Muscle of leg (tissue), 11 donors: ENCODE results near the gene COL8A1. TPM values are rescaled to one million over a fixed set of nuclear protein-coding genes. Genes with fewer than 3 reads are reported as not detected.

ENCODE experiments used
- DNase-seq: peaks from one replicate; pipeline ENCODE4 v3.0.0; 2013
- H3K27ac ChIP-seq: one replicate; pipeline ENCODE4 v1.5.1; 2013; ENCODE audit warnings: mild to moderate bottlenecking, low read length, control low read depth
- H3K27me3 ChIP-seq: one replicate; pipeline ENCODE4 v1.6.1; 2013; ENCODE audit warnings: low read length; ENCODE audit not compliant: control insufficient read depth, insufficient read depth
- H3K36me3 ChIP-seq: one replicate; pipeline ENCODE4 v1.6.1; 2013; ENCODE audit warnings: low read length; ENCODE audit not compliant: control insufficient read depth, insufficient read depth
- H3K4me1 ChIP-seq: one replicate; pipeline ENCODE4 v1.6.1; 2013; ENCODE audit warnings: low read length; ENCODE audit not compliant: control insufficient read depth, insufficient read depth
- H3K4me3 ChIP-seq: one replicate; pipeline ENCODE4 v1.5.1; 2013; ENCODE audit warnings: low read length, control low read depth
- H3K9me3 ChIP-seq: replicated peaks from 2 replicates; pipeline ENCODE4 v1.6.1; 2013; ENCODE audit warnings: low read depth, low read length; ENCODE audit not compliant: control insufficient read depth
- WGBS: methylation state at CpG from one replicate; pipeline ENCODE4 v1.1.5; 2013; ENCODE audit warnings: missing lambda C conversion rate; ENCODE audit not compliant: insufficient coverage; 5-methylcytosine and 5-hydroxymethylcytosine counted together
- polyA plus RNA-seq, 8 donors: library from polyadenylated mRNA; unstranded; fragments of 120-200 nt; gene quantifications; one replicate each; pipeline versions ENCODE4 v1.2.1 to v1.2.3, GENCODE V29; 2013; ENCODE audit warnings: inconsistent platforms in 1 of 8, low replicate concordance in 1 of 8; ENCODE audit not compliant: insufficient read length in 8 of 8, insufficient read depth in 1 of 8
- total RNA-seq: library from RNA; stranded (reverse); fragments of 120-200 nt; gene quantifications from one replicate; pipeline ENCODE4 v1.2.4, GENCODE V29; 2013

COL8A1 gene
- total and polyA plus RNA-seq, 9 donors: 0.44 to 3.7 (median 1.2) TPM

DNA sequence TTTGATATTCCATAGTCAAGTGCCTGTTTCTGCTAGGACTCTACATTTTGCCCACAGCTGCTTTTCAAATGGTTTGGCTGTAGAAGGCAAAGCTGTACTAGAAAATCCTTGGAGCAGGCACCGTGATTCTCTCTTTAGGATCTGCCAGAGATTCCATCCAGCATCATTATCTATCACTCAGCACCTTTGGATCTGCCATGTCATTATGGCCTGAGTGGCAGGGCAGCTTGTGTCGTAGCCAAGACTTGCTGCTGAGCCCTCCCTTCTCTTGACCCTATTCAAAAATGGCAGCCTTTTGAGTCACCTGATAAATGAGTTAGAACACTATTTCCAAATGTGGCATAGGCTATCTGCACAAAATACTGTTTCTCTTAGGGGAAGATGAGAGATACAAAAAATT, 171.2 kb downstream of the COL8A1 start:
- Histone ChIP-seq H3K4me3 (no peak overlapping the region), H3K9me3 (peaks cover 11% of the 10 kb centered on the region), H3K27ac (no peak overlapping the region), H3K27me3 (no peaks in the 10 kb centered on the region), H3K36me3 (no peaks in the 10 kb centered on the region), H3K4me1 (no peaks in the 10 kb centered on the region)
- DNase-seq: no peak
- 82% methylated on average over 2 of the region's 2 CpGs for WGBS

DNA sequence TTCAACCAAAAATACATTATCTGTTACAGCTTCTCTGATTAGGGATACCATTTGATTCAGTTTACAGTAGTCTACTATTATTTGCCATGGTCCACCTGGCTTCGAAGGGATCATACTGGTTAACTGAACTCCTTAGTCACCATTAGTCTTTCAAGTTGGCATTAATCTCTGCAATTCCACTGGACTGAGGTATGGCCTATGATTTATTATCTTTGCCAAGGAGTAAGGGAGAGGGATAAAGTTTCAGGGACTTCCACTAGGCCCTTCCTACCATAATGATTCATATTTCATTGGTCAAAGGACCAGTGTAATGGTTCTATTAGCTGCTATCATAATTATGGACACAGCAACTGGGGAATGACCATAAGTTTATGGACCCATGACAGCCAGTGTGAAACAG, 172.0 kb downstream of the COL8A1 start:
- H3K36me3 ChIP-seq: no peaks in the 10 kb centered on the region
- no peak overlapping the region for H3K27ac ChIP-seq
- no peak overlapping the region for H3K4me3 ChIP-seq
- H3K4me1 ChIP-seq: no peaks in the 10 kb centered on the region
- peaks cover 3% of the 10 kb centered on the region for H3K9me3 ChIP-seq
- WGBS: no CpG with 5 or more reads among the region's 1 CpG
- H3K27me3 ChIP-seq: no peaks in the 10 kb centered on the region
- DNase-seq: no peak

DNA sequence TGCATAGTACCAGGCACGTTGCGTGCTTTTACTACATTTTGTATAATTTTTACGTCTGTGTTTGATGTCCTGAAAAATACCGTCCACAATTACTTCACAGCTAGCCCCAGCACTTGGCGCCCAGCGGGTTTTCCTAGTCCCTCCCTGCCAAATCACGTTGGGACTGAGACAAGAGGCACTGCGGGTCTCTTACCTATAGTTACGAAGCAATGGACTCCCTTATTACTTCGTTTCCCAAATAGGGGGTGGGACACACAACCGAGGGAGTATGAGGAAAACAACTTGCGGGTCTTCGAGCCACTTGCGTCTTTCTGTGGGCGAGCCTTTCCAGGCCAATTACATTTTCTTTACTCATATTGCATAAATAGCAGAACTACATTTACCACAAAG, 178.6 kb downstream of the COL8A1 start:
- DNase-seq: peak; percentile 62
- H3K9me3 ChIP-seq: no peaks in the 10 kb centered on the region
- 0% methylated on average over 9 of the region's 15 CpGs for WGBS
- H3K36me3 ChIP-seq: no peaks in the 10 kb centered on the region
- no peaks in the 10 kb centered on the region for H3K27me3 ChIP-seq
- H3K4me1 ChIP-seq: peaks cover 3% of the 10 kb centered on the region
- peak overlapping the region; percentile 82 for H3K4me3 ChIP-seq
- H3K27ac ChIP-seq: peak overlapping the region; percentile 90

DNA sequence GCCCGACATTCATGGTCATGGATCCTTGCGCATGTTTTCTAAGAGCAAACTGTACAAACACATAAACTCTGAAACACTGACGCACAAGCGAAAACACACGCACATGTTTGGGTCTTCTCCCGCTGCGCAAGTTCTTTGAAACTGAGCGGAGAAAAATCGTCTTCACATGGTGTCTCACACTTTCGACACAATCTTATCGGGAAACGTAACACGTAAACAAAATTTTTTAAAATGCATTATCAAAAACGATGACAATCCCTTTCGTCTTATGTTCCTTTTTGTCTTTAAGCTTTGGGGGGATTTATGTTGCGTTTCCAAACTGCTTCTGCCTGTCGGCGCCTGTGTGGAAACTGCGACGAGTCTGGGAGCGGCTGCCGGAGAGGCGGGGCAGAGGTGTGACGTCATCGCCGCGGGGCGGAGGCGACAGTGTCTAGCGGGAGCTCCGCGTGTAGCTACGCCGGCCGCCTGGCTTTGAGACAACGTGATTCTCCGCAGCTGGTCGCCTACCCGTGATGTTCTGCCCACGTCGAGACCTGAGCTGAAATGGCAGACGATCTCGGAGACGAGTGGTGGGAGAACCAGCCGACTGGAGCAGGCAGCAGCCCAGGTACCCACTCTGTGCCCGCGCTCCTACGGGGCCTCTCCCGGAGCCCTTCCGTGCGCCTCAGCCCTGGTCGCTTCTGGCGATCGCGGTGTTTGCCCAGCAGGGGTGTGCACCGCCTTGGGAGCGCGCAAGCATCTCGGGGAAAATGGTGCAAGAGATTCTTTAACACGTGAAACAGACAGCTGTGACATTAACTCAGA, 179.2 kb downstream of the COL8A1 start, which contains the start of gene CMSS1:
Gene CMSS1 (plus strand): TSS at position 426 of the 804 bp plus-strand sequence.
- no peaks in the 10 kb centered on the region for H3K36me3 ChIP-seq
- peak within 1 kb of the TSS; percentile 82 for H3K4me3 ChIP-seq
- WGBS: under 1% methylated on average over 49 of the region's 60 CpGs
- DNase-seq: peak; percentile 95
- no peaks in the 10 kb centered on the region for H3K27me3 ChIP-seq
- H3K9me3 ChIP-seq: no peaks in the 10 kb centered on the region
- H3K4me1 ChIP-seq: peaks cover 3% of the 10 kb centered on the region
- H3K27ac ChIP-seq: peak within 1 kb of the TSS; percentile 90

DNA sequence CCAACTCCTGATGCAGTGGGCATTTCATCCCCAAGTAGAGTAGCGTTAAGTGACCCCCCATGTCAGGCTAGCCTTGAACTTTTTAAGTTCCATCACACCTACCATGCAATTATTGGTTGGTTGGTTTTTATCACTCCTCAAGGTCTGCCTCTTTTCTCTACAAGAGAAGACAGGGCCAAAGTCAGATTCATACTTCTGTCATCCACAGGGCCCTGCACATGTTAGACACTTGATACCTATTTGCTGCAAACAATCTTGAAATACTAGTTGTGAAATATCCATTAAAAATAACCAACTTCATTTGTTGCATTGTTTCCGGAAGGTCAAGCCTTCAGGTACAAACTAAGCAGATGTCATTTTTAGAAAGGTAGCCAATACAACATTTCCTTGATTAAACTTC, 180.4 kb downstream of the COL8A1 start:
- Histone ChIP-seq H3K4me1 (peaks cover 3% of the 10 kb centered on the region), H3K27ac (no peak overlapping the region), H3K9me3 (no peaks in the 10 kb centered on the region), H3K27me3 (no peaks in the 10 kb centered on the region), H3K4me3 (no peak overlapping the region), H3K36me3 (no peaks in the 10 kb centered on the region)
- WGBS: no CpG with 5 or more reads among the region's 2 CpGs
- DNase-seq: no peak

DNA sequence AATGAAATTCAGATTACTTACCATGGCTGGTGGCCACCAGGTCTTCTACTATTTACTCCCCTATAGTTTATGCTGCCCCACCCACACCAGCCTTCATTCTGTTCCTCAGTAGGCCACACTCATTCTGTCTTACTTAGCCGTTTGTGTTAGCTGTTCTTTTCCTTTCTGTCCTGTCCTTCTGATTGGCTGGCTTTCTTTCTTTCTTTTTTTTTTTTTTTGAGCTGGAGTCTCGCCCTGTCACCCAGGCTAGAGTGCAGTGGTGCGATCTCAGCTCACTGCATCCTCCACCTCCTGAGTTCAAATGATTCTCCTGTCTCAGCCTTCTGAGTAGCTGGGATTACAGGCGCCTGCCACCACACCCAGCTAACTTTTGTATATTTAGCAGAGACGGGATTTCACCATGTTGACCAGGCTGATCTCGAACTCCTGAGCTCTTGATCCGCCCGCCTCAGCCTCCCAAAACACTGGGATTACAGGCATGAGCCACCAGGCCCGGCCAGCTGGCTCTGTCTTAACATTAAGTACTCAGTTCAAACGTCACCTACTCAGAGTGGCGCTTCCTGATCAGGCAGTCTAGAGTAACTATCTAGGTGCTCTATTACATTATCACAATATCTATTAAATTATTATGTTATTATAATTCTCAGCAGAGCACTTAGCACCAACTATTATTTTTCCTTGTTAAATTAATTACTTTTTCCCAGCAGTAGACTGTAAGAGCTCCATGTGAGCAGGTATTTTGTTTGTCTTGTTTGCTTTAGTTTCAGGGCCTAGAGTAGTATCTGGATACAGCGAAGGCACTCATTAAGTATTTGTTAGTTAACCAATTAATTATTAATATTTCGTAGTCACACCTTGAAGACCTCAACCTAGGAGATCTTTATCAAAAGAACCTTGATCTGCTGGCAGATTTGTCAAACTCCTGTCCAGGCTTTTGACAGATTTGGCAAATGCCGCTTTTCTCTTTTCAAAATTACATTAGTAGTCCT, 185.6 kb downstream of the COL8A1 start:
- Histone ChIP-seq H3K36me3 (peaks cover 3% of the 10 kb centered on the region), H3K27ac (no peak overlapping the region), H3K4me3 (no peak overlapping the region), H3K9me3 (no peaks in the 10 kb centered on the region), H3K4me1 (no peaks in the 10 kb centered on the region), H3K27me3 (no peaks in the 10 kb centered on the region)
- 74% methylated on average over 7 of the region's 14 CpGs for WGBS
- DNase-seq: no peak

DNA sequence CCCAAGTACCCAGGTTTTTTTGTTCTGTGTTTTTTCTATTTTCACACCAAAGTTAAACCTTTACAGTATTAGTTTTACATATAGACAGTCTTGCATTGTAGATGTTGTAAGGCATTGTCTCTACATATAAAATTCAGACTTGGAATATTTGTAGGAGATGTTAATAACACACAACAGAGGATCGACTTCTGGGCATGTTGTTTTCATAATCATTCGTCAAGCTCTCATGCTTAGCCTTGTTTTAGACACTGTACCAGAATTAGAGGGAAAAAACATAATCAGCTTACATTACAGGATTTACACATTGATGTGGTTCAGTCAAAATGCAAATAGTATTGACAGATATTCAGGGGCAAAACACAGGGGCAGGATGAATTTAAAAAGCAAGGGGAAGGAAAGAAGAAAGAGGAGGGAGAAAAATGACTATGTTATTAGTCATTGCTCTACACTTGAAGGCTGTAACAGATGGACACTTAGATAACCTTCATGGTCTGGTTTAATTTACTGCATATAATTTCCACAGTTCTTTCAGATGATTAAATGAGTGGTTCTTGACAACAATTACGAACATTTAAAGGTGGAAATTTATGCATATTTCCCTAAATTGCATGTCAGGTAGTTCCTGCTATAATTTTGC, 186.7 kb downstream of the COL8A1 start:
- Histone ChIP-seq H3K27me3 (no peaks in the 10 kb centered on the region), H3K27ac (no peak overlapping the region), H3K9me3 (no peaks in the 10 kb centered on the region), H3K4me1 (no peaks in the 10 kb centered on the region), H3K36me3 (peaks cover 5% of the 10 kb centered on the region), H3K4me3 (no peak overlapping the region)
- no peak for DNase-seq
- WGBS: no CpG with 5 or more reads among the region's 3 CpGs

DNA sequence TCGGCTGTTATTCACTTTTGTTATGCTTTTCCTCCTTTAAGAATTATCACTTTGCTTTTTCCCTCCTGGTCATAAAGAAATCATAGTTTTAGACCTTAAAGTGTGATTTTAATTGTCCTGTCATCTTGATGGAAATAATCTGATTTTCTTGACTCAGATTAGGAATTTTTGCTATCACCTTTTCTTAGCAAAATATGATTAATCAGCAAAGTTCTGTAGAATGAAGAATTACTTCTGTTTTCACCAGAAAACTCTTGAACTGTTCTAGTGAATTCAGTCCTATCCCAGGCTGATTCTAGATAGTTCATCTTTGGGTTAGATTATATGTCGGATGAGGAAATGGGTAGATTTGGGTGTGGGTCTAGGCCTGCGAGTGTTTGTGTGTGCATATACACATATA, 191.4 kb downstream of the COL8A1 start:
- Histone ChIP-seq H3K4me1 (no peaks in the 10 kb centered on the region), H3K27me3 (no peaks in the 10 kb centered on the region), H3K36me3 (peaks cover 7% of the 10 kb centered on the region), H3K27ac (no peak overlapping the region), H3K4me3 (no peak overlapping the region), H3K9me3 (no peaks in the 10 kb centered on the region)
- WGBS: no CpG with 5 or more reads among the region's 3 CpGs
- DNase-seq: no peak

DNA sequence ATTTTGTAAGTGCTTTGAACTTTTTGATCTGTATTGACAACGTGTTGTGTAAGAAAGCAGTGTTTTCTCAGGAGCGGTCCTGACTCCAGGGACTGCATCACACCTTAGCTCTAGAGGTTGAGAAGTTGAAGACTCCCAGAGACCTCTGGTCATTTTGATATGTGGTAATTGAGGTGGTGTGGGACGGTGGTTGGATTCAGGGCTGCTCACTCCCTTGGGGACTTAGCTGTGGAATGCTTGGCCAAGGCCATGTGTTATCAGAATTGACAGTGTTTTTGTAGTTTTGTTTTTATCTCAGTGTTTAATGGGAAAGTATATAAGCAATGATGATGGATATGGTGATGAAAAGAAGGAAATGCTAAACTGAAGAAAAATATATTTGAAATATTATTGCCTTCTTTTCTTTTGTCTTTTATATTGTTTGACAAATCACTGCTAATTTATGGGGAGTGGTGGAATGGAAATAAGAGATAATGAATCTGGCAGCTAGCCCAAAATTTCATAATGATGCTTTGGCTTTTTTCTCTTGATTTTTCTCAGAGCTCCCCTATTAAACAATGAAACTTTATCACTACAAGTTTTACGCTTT, 195.3 kb downstream of the COL8A1 start:
- 40% methylated on average over 1 of the region's 4 CpGs for WGBS
- H3K4me1 ChIP-seq: no peaks in the 10 kb centered on the region
- DNase-seq: peak; percentile 58
- peaks cover 4% of the 10 kb centered on the region for H3K36me3 ChIP-seq
- no peaks in the 10 kb centered on the region for H3K27me3 ChIP-seq
- H3K27ac ChIP-seq: no peak overlapping the region
- H3K4me3 ChIP-seq: no peak overlapping the region
- no peaks in the 10 kb centered on the region for H3K9me3 ChIP-seq
